ENCODE results near the gene FILIP1L. TPM values are rescaled to one million over a fixed set of nuclear protein-coding genes. Genes with fewer than 3 reads are reported as not detected.

The FILIP1L gene
- total and polyA plus RNA-seq, 2 donors (not counting 1 experiment from before 2014, with no cell fraction given) = 0.32 to 0.48 TPM

DNA sequence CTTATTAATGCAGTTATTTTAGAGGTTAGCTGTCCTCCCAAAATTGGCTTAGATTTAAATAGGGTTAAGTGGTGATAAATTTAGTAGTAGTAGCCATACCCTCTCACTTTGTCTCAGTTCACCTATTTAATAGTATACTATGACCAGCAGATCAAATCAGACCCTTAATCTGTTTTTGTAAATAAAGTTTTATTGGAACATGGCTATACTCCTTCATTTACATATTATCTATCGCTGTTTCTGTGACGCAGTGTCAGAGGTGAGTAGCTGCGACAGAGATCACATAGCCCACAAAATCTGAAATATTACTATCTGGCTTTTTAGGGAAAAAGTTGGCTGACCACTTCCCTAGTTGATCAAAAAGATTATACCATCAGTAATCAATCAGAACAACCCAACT, 113.2 kb downstream of the FILIP1L start:
- Mint-ChIP-seq H3K27me3 (no peaks in the 10 kb centered on the region), H3K4me1 (peaks cover 23% of the 10 kb centered on the region), H3K27ac (no peak overlapping the region), H3K4me3 (no peak overlapping the region), H3K9me3 (ENCODE audit: insufficient read depth) (peaks cover 4% of the 10 kb centered on the region)
- H3K4me3 ChIP-seq (ENCODE audit: control extremely low read depth in 1 of 5, extremely low read depth in 1 of 5, insufficient read depth in 1 of 5, low read depth in 2 of 5, low read length in 4 of 5) = no peak overlapping the region
- H4K20me1 ChIP-seq (ENCODE audit: control insufficient read depth, insufficient read depth, low read length, poor library complexity, severe bottlenecking) = no peaks in the 10 kb centered on the region
- ATAC-seq (ENCODE audit: low read depth) = no peak
- ChIA-PET POLR2A (no interaction called here), CTCF (no interaction called here)
- H3K36me3 ChIP-seq (replicated peaks in 1 of 2; ENCODE audit: control extremely low read depth in 1 of 2, control insufficient read depth in 1 of 2, extremely low read depth in 1 of 2, insufficient read depth in 2 of 2, low read length in 1 of 2) = no peaks in the 10 kb centered on the region
- no peak overlapping the region for H3K9ac ChIP-seq (ENCODE audit: low read length)
- no peak overlapping the region for H3K4me2 ChIP-seq (replicated peaks; ENCODE audit: low read depth, low read length, poor library complexity, severe bottlenecking)
- H2AFZ ChIP-seq (ENCODE audit: insufficient read depth, low read depth, low read length, poor library complexity, severe bottlenecking) = no peak overlapping the region
- no peaks in the 10 kb centered on the region for H3K4me1 ChIP-seq (ENCODE audit: control insufficient read depth in 2 of 2, insufficient read depth in 2 of 2, low read length in 2 of 2)
- H3K27me3 ChIP-seq (replicated peaks in 1 of 4; ENCODE audit: control extremely low read depth in 1 of 4, control insufficient read depth in 3 of 4, insufficient read depth in 4 of 4, low read length in 3 of 4) = no peaks in the 10 kb centered on the region
- intact Hi-C loops (cut with micrococcal nuclease) = no loop called here
- TF ChIP-seq, protein P1, sequence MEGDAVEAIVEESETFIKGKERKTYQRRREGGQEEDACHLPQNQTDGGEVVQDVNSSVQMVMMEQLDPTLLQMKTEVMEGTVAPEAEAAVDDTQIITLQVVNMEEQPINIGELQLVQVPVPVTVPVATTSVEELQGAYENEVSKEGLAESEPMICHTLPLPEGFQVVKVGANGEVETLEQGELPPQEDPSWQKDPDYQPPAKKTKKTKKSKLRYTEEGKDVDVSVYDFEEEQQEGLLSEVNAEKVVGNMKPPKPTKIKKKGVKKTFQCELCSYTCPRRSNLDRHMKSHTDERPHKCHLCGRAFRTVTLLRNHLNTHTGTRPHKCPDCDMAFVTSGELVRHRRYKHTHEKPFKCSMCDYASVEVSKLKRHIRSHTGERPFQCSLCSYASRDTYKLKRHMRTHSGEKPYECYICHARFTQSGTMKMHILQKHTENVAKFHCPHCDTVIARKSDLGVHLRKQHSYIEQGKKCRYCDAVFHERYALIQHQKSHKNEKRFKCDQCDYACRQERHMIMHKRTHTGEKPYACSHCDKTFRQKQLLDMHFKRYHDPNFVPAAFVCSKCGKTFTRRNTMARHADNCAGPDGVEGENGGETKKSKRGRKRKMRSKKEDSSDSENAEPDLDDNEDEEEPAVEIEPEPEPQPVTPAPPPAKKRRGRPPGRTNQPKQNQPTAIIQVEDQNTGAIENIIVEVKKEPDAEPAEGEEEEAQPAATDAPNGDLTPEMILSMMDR (IDR thresholded peaks at IDR 0.05) = no peak
- TF ChIP-seq EZH2 (IDR thresholded peaks at IDR 0.05; ENCODE audit: borderline replicate concordance, insufficient read depth, low read depth, low read length, poor library complexity, severe bottlenecking) = no peak
- DNase-seq = no peak
- no CpG with 5 or more reads among the region's 3 CpGs for WGBS (ENCODE audit: insufficient coverage)
- H3K27ac ChIP-seq (ENCODE audit: low read length in 2 of 2) = no peak overlapping the region
- peaks cover 0 to 4% (median 1%) of the 10 kb centered on the region in 3 donors for H3K9me3 ChIP-seq (ENCODE audit: control extremely low read depth in 1 of 3, control insufficient read depth in 2 of 3, insufficient read depth in 1 of 3, low read length in 2 of 3)
- H3K79me2 ChIP-seq (ENCODE audit: control insufficient read depth, insufficient read depth, low read length) = no peaks in the 10 kb centered on the region

DNA sequence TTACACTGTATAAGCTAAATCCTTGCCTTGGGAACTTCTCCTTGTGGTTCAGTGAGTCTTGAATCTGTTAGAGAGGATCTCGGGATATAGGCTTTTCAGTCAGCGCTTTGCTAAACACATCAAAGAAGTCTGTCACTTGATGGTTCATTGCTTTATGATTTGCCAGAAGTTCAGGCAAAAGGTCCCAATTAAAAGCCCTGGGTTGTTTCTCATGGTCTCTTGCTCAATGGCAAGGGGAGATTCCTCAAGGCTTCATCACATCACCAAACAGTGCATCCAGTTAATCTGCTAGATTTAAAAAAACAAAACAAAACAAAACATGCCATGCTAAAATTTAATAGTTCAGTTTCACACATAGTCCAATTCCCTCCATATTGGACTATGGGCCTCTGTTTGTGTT, 114.8 kb downstream of the FILIP1L start:
- Histone ChIP-seq H3K4me1 (ENCODE audit: control insufficient read depth in 2 of 2, insufficient read depth in 2 of 2, low read length in 2 of 2) (no peaks in the 10 kb centered on the region), H3K27ac (ENCODE audit: low read length in 2 of 2) (no peak overlapping the region), H3K4me3 (ENCODE audit: control extremely low read depth in 1 of 5, extremely low read depth in 1 of 5, insufficient read depth in 1 of 5, low read depth in 2 of 5, low read length in 4 of 5) (no peak overlapping the region), H4K20me1 (ENCODE audit: control insufficient read depth, insufficient read depth, low read length, poor library complexity, severe bottlenecking) (no peaks in the 10 kb centered on the region), H3K4me2 (replicated peaks; ENCODE audit: low read depth, low read length, poor library complexity, severe bottlenecking) (no peak overlapping the region), H3K36me3 (replicated peaks in 1 of 2; ENCODE audit: control extremely low read depth in 1 of 2, control insufficient read depth in 1 of 2, extremely low read depth in 1 of 2, insufficient read depth in 2 of 2, low read length in 1 of 2) (no peaks in the 10 kb centered on the region), H2AFZ (ENCODE audit: insufficient read depth, low read depth, low read length, poor library complexity, severe bottlenecking) (no peak overlapping the region), H3K79me2 (ENCODE audit: control insufficient read depth, insufficient read depth, low read length) (peaks cover 3% of the 10 kb centered on the region), H3K27me3 (replicated peaks in 1 of 4; ENCODE audit: control extremely low read depth in 1 of 4, control insufficient read depth in 3 of 4, insufficient read depth in 4 of 4, low read length in 3 of 4) (no peaks in the 10 kb centered on the region), H3K9ac (ENCODE audit: low read length) (no peak overlapping the region), H3K9me3 (ENCODE audit: control extremely low read depth in 1 of 3, control insufficient read depth in 2 of 3, insufficient read depth in 1 of 3, low read length in 2 of 3) (peaks cover 0 to 12% (median 1%) of the 10 kb centered on the region in 3 donors)
- Mint-ChIP-seq H3K4me3 (no peak overlapping the region), H3K4me1 (peaks cover 22% of the 10 kb centered on the region), H3K27ac (no peak overlapping the region), H3K27me3 (no peaks in the 10 kb centered on the region), H3K9me3 (ENCODE audit: insufficient read depth) (peaks cover 6% of the 10 kb centered on the region)
- intact Hi-C loops (cut with micrococcal nuclease) = no loop called here
- 100% methylated on average over 2 of the region's 2 CpGs for WGBS (ENCODE audit: insufficient coverage)
- DNase-seq = no peak
- ChIA-PET CTCF (no interaction called here), POLR2A (no interaction called here)
- ATAC-seq (ENCODE audit: low read depth) = no peak
- TF ChIP-seq EZH2 (IDR thresholded peaks at IDR 0.05; ENCODE audit: borderline replicate concordance, insufficient read depth, low read depth, low read length, poor library complexity, severe bottlenecking) = no peak
- TF ChIP-seq, protein P1 (IDR thresholded peaks at IDR 0.05) = no peak

Data from B cell (primary cell).